ENCODE results near the gene RDH11. TPM values are rescaled to one million over a fixed set of nuclear protein-coding genes. Genes with fewer than 3 reads are reported as not detected.

The RDH11 gene
- total RNA-seq, 2 experiments from 2014 or later, result 72.0 to 75.6 TPM

DNA sequence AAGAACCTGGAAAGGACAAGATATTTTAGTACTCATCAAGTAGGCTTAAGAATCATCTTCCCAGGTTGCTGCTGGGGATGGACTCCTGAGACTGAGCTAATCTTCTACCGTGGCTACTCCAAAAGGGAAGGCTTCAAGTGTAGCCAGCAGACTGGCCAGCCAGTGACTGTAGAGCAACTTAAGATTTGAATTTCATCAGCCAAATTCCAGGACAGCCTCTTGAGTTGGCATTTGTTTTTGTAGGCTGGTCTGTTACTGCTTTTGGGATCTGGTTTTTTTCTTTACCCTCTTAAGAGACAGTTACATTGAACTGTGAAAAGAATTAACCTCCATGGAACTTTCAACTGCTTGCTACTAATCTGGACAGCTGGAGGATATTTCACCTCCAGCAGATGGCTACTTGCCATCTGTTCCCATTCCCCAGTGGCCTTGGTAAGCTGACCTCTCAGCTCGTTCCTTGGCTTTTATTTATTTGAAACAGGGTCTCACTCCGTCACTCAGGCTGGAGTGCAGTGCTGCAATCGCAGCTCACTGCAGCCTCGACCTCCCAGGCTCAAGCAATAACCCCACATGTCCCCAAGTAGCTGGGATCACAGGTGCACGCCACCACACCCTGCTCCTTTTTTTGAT, 41.8 kb downstream of the RDH11 start:
- no peak for ATAC-seq
- Mint-ChIP-seq H3K36me3 (ENCODE audit: low read depth) (peaks cover 34% of the 10 kb centered on the region), H3K4me3 (no peak overlapping the region), H3K27me3 (no peaks in the 10 kb centered on the region), H3K4me1 (no peaks in the 10 kb centered on the region), H3K27ac (no peak overlapping the region), H3K9me3 (ENCODE audit: low read depth) (no peaks in the 10 kb centered on the region)
- intact Hi-C loops (cut with DNase I, micrococcal nuclease), result no loop called here
- CTCF ChIA-PET, result interaction anchor here (0.5 to 1.9 kb wide), 7 partner anchors 10 to 200 kb away, joined by 3 to 6 read pairs (median 5); no protein-coding TSS in a partner anchor
- POLR2A ChIA-PET, result interaction anchor here (0.7 kb wide), 1 partner anchor 42 kb away, joined by 3 read pairs; no protein-coding TSS in a partner anchor
- DNase-seq, result no peak

DNA sequence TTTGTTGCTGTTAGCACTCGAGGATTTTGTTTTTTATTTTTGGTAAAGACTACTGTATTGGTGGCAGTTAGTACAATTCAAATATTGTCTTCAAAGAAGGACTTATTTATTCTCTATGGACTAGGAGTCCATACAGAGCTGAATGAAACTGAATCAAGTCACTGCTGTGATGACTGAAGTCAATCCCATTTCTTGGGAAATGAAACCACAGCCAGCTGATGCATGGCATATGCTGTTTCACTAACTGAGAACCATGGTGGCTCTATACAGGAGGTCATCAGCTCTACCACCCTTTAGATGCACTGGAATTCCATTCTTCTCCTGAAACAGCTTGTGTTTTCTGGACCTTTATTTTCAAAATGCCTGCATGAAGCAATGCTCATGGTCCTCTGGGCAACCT, 43.4 kb downstream of the RDH11 start:
- CTCF ChIA-PET, result interaction anchor here (0.8 to 1.5 kb wide), 5 partner anchors 15 to 60 kb away, joined by 3 to 6 read pairs (median 4); no protein-coding TSS in a partner anchor
- DNase-seq (no peak), ATAC-seq (no peak)
- Mint-ChIP-seq H3K4me1 (no peaks in the 10 kb centered on the region), H3K27ac (no peak overlapping the region), H3K36me3 (ENCODE audit: low read depth) (peaks cover 28% of the 10 kb centered on the region), H3K4me3 (no peak overlapping the region), H3K27me3 (no peaks in the 10 kb centered on the region), H3K9me3 (ENCODE audit: low read depth) (no peaks in the 10 kb centered on the region)
- intact Hi-C loops (cut with DNase I, micrococcal nuclease), result no loop called here
- POLR2A ChIA-PET, result no interaction called here

DNA sequence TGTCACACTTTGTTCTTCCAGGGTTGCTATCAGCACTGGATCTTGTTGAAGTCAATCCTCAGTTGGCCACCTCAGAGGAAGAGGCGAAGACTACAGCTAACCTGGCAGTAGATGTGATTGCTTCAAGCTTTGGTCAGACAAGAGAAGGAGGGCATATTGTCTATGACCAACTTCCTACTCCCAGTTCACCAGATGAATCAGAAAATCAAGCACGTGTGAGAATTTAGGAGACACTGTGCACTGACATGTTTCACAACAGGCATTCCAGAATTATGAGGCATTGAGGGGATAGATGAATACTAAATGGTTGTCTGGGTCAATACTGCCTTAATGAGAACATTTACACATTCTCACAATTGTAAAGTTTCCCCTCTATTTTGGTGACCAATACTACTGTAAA, 44.9 kb downstream of the RDH11 start:
- Mint-ChIP-seq H3K4me1 (no peaks in the 10 kb centered on the region), H3K4me3 (no peak overlapping the region), H3K27me3 (no peaks in the 10 kb centered on the region), H3K9me3 (ENCODE audit: low read depth) (no peaks in the 10 kb centered on the region), H3K36me3 (ENCODE audit: low read depth) (peaks cover 22% of the 10 kb centered on the region), H3K27ac (no peak overlapping the region)
- ChIA-PET CTCF (interaction anchor here (0.7 to 1.5 kb wide), 2 partner anchors 18 to 54 kb away, joined by 3 to 4 read pairs; no protein-coding TSS in a partner anchor), POLR2A (no interaction called here)
- ATAC-seq (no peak), DNase-seq (no peak)
- intact Hi-C loops (cut with DNase I, micrococcal nuclease), result no loop called here

DNA sequence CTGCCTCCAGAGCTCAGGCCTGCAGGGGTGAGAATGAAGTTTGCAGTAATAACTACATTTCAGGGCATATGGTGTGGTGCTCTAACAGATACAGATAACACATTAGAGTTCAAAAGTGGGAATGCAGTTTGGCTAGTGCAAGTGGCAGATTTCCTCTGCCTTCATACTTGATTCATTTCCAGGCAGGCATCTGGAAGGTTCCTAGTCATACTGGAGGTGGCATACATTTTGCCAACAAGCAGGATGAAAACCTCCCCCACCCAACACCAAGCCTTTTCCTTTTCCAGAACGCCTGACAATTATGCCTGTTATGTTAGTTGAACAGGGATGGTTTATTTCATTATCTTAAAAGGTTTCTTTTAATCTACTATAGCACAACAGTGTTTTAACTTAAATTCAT, 45.4 kb downstream of the RDH11 start:
- no peak for ATAC-seq
- intact Hi-C loops (cut with DNase I, micrococcal nuclease), result no loop called here
- no peaks in the 10 kb centered on the region for H3K4me1 Mint-ChIP-seq
- no peaks in the 10 kb centered on the region for H3K27me3 Mint-ChIP-seq
- no peaks in the 10 kb centered on the region for H3K9me3 Mint-ChIP-seq (ENCODE audit: low read depth)
- DNase-seq, result no peak
- no peak overlapping the region for H3K4me3 Mint-ChIP-seq
- POLR2A ChIA-PET, result no interaction called here
- H3K27ac Mint-ChIP-seq, result no peak overlapping the region
- H3K36me3 Mint-ChIP-seq (ENCODE audit: low read depth), result peaks cover 22% of the 10 kb centered on the region
- CTCF ChIA-PET, result no interaction called here

- Mint-ChIP-seq H3K27me3 (no peaks in the 10 kb centered on the region), H3K4me1 (peaks cover 12% of the 10 kb centered on the region), H3K27ac (no peak overlapping the region), H3K36me3 (ENCODE audit: low read depth) (peaks cover 12% of the 10 kb centered on the region), H3K9me3 (ENCODE audit: low read depth) (no peaks in the 10 kb centered on the region), H3K4me3 (no peak overlapping the region)
- ATAC-seq, result no peak
- intact Hi-C loops (cut with DNase I, micrococcal nuclease), result no loop called here
- CTCF ChIA-PET, result no interaction called here
- no peak for DNase-seq
- POLR2A ChIA-PET, result no interaction called here
Observed at GRCh38 chr14:67646131-67646530, 49.4 kb downstream of the RDH11 start.

DNA sequence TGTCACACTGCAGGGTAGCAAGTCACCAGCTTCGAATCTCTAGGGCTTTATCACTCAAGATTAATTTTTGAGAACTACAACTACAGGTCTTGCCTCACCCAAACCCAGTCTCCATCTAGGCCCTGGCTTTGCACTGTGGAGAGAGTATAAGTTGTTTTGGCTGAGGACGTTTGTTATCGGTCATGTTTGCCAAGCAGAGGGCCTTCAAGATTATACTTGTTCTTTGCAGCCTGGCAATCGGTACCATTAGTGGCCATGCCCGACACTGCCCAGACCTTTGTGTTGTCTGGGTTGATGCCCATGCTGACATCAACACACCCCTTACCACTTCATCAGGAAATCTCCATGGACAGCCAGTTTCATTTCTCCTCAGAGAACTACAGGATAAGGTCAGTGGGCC, 50.1 kb downstream of the RDH11 start:
- Mint-ChIP-seq H3K4me1 (peaks cover 12% of the 10 kb centered on the region), H3K27me3 (no peaks in the 10 kb centered on the region), H3K36me3 (ENCODE audit: low read depth) (peaks cover 10% of the 10 kb centered on the region), H3K27ac (no peak overlapping the region), H3K4me3 (no peak overlapping the region), H3K9me3 (ENCODE audit: low read depth) (no peaks in the 10 kb centered on the region)
- intact Hi-C loops (cut with DNase I, micrococcal nuclease), result no loop called here
- ATAC-seq, result no peak
- ChIA-PET CTCF (interaction anchor here (0.6 kb wide), 1 partner anchor 19 kb away, joined by 3 read pairs; no protein-coding TSS in a partner anchor), POLR2A (no interaction called here)
- no peak for DNase-seq

GRCh38 chr14:67644428-67644827, 51.1 kb downstream of the RDH11 start:
- POLR2A ChIA-PET, result no interaction called here
- H3K36me3 Mint-ChIP-seq (ENCODE audit: low read depth), result peaks cover 7% of the 10 kb centered on the region

DNA sequence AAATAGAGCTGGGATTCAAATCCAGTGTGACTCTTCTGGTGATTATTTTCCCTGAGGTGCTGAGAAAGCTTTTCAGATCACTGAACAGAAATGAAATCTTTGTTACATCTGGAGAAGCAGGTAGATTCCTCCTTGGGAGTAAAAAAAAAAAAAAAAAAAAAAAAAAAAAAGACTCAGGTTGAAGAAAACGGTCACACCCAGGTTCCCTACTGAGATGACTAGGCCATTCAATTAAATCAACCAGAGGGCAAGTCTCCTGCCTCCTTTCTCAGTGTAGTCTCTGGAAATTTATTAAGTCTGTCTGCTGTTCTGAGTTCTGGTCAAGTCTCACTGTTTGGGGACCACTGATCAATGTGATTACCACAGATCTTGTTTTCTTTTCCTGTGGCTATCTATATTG, 51.9 kb downstream of the RDH11 start:
- Mint-ChIP-seq H3K27ac (peak overlapping the region; percentile 24), H3K9me3 (ENCODE audit: low read depth) (no peaks in the 10 kb centered on the region), H3K4me3 (no peak overlapping the region), H3K4me1 (peaks cover 12% of the 10 kb centered on the region), H3K36me3 (ENCODE audit: low read depth) (peaks cover 7% of the 10 kb centered on the region), H3K27me3 (no peaks in the 10 kb centered on the region)
- DNase-seq (no peak), ATAC-seq (no peak)
- ChIA-PET CTCF (interaction anchor here (0.6 to 1.7 kb wide), 6 partner anchors 16 to 1024 kb away, joined by 3 to 6 read pairs (median 3); no protein-coding TSS in a partner anchor), POLR2A (no interaction called here)
- intact Hi-C loops (cut with DNase I, micrococcal nuclease), result no loop called here

More at GRCh38 chr14:67644428-67644827, 51.1 kb downstream of the RDH11 start:
- no peaks in the 10 kb centered on the region for H3K27me3 Mint-ChIP-seq
- H3K4me3 Mint-ChIP-seq, result no peak overlapping the region
- ATAC-seq, result no peak
- intact Hi-C loops (cut with DNase I, micrococcal nuclease), result no loop called here
- CTCF ChIA-PET, result interaction anchor here (0.7 to 1.7 kb wide), 7 partner anchors 11 to 211 kb away, joined by 3 to 6 read pairs (median 3); no protein-coding TSS in a partner anchor
- H3K9me3 Mint-ChIP-seq (ENCODE audit: low read depth), result no peaks in the 10 kb centered on the region
- no peak overlapping the region for H3K27ac Mint-ChIP-seq
- peaks cover 12% of the 10 kb centered on the region for H3K4me1 Mint-ChIP-seq
- no peak for DNase-seq

DNA sequence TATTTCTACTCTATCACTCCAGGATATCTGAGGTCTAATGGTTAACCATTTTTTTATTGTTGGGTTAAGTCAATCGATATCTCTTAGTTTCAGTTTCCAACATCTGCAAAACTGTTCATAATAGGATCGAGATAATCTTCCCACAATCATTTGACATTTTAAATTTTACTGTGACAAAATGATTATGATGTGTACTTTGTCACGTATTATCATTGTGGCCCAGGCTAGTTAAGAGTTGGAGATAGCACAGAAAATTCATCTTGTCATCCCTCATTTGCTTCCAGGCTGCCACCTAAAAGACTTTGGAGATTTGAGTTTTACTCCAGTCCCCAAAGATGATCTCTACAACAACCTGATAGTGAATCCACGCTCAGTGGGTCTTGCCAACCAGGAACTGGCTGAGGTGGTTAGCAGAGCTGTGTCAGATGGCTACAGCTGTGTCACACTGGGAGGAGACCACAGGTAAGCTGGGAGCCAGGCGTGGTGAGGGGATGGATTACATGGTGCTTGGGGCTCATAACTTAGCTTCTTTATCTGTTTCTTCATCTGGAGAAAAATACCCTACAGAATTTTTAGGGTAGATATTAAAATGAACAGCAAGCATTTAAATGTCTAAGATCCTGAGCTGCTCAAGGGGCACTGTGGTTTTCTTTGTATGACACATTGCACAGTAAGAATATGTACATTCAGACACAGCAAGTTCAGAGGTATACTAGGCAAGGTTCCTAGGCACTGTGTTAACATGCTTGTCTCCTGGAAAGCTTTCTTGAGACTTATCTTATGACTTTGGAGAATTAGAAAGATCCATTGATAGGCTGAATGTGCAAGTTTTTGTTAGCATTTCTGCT, 53.4 kb downstream of the RDH11 start:
- Mint-ChIP-seq H3K4me1 (peaks cover 12% of the 10 kb centered on the region), H3K9me3 (ENCODE audit: low read depth) (no peaks in the 10 kb centered on the region), H3K4me3 (no peak overlapping the region), H3K36me3 (ENCODE audit: low read depth) (peaks cover 5% of the 10 kb centered on the region), H3K27me3 (no peaks in the 10 kb centered on the region), H3K27ac (peak overlapping the region; percentile 56)
- intact Hi-C loops (cut with DNase I, micrococcal nuclease), result no loop called here
- ATAC-seq (peak; percentile 89), DNase-seq (peak; percentile 39)
- CTCF ChIA-PET, result interaction anchor here (0.7 to 1.9 kb wide), 7 partner anchors 19 to 62 kb away, joined by 3 to 9 read pairs (median 5); partner anchors contain the start of gene VTI1B
- POLR2A ChIA-PET, result no interaction called here

DNA sequence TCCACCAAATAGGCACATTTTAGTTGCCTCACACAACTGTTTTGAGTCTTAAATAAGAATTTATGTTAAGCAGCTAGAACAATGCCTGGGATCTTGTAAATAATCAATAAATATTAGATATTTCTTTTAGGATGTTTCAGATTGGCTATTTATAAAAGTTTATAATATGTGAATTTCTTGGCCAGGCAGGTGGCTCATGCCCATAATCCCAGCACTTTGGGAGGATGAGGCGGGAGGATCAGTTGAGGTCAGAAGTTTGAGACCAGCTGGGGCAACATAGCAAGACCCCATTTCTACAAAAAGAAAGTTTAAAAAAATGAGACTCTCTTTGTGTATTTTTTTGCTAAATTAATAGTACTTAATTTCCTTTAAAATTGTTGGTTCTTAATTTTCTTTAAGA, 54.1 kb downstream of the RDH11 start:
- Mint-ChIP-seq H3K27ac (no peak overlapping the region), H3K4me3 (no peak overlapping the region)

DNA sequence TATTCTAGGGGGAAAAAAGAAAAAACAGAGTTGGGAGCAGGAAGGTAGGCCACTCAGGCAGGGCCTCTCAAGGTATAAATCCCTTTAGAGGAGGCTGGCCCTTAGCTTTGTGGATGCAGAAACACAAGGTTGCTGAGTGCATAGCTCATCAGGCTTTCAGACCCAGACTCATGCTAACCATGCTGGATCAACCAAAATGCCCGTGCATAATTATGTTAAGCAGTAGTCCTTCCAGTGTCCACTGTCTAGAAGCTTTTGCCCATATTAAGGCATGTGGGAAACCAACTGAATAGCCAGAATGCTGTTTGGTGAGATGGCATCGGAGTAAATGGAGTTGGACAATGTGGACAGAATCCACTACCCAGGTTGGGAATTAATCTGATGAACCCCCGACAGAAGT, 56.9 kb downstream of the RDH11 start:
- Mint-ChIP-seq H3K9me3 (ENCODE audit: low read depth) (no peaks in the 10 kb centered on the region), H3K4me3 (no peak overlapping the region), H3K27me3 (no peaks in the 10 kb centered on the region), H3K27ac (no peak overlapping the region), H3K4me1 (peaks cover 14% of the 10 kb centered on the region), H3K36me3 (ENCODE audit: low read depth) (peaks cover 2% of the 10 kb centered on the region)
- no peak for DNase-seq
- ATAC-seq, result no peak
- POLR2A ChIA-PET, result no interaction called here
- intact Hi-C loops (cut with DNase I, micrococcal nuclease), result no loop called here
- CTCF ChIA-PET, result no interaction called here

More for the DNA sequence above, 54.1 kb downstream of the RDH11 start:
- Mint-ChIP-seq H3K9me3 (ENCODE audit: low read depth) (no peaks in the 10 kb centered on the region), H3K36me3 (ENCODE audit: low read depth) (peaks cover 2% of the 10 kb centered on the region), H3K4me1 (peaks cover 14% of the 10 kb centered on the region), H3K27me3 (no peaks in the 10 kb centered on the region)
- ATAC-seq (no peak), DNase-seq (no peak)
- ChIA-PET CTCF (interaction anchor here (0.7 to 1.9 kb wide), 4 partner anchors 20 to 63 kb away, joined by 3 to 7 read pairs (median 5); no protein-coding TSS in a partner anchor), POLR2A (no interaction called here)
- intact Hi-C loops (cut with DNase I, micrococcal nuclease), result no loop called here
